HG03378 (cell line): Measurements from ENCODE around the gene C16orf89.

ENCODE experiments used
- ATAC-seq: cut with Tn5 transposase; IDR thresholded peaks from one replicate; pipeline ENCODE4 v1.9.1; 2021; ENCODE audit warnings: mild to moderate bottlenecking, moderate library complexity; ENCODE audit not compliant: unreplicated experiment

The C16orf89 gene

DNA sequence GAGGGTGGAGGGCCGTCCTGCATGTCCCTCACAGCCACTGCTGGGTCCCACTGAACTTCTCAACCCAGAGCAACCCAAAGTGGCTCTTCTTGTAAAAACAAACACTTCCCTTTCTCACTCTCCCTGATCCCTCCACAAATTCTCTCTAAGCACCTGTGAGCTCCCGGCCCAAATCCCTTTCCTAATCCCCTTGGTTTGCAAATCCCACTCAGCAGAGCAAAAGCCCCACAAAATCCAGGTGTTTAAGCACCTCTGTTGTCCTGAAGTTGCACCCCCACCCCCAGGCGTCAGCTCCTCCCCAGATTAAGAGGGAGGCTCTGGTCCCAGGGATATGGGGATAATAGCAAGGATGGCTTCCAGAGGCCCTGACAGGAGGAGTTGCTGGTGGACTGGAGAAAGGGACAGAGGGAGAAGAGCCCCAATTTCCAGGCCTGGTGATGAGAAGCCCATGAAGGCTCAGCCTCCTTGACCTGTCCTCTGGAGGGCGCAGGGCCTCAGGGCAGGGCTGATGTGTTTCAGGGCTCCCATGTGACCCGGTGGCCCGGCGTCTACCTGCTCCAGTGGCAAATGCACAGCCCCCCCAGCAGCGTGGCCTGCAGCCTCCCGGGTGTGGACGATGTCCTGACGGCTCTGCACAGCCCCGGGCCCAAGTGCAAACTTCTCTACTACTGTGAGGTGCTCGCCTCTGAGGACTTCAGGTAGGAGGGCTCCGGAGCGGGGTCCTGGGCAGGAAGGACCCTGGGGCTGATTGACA lies 55.0 kb downstream of the C16orf89 start:
- no peak for ATAC-seq

DNA sequence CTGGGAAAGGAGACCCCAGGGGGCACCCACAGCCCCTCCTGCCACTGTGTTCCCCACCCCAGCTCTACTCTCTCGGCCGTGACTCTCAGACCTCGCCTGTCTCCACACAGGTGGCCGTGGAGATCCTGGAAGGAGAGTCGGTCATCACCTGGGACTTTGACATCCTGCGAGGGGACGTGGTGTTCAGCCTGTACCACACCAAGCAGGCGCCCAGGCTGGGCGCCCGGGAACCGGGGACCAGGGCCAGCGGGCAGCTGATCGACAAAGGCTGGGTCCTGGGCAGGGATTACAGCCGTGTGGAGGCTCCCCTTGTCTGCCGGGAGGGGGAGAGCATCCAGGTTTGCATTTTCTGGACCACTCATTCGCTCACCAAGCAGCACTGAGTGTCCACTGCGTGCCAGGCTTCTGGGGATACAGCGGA lies 57.4 kb downstream of the C16orf89 start:
- ATAC-seq, result no peak

DNA sequence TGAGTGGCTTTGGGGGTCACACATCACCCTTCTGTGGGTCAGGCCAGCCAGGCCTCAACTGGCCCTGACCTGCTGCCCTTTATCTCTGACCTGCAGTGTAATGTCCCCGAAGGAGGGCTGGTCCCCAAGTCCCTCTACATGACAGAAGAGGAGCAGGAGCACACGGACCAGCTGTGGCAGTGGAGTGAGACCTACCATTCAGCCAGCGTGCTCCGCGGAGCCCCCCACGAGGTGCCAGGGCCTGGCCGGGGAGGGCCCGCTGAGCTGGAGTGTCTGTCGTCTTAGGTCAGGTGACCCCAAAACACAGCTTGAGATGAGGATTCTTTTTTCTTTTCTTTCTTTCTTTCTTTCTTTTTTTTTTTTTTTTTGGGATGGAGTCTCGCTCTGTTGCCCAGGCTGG lies 58.5 kb downstream of the C16orf89 start:
- no peak for ATAC-seq

DNA sequence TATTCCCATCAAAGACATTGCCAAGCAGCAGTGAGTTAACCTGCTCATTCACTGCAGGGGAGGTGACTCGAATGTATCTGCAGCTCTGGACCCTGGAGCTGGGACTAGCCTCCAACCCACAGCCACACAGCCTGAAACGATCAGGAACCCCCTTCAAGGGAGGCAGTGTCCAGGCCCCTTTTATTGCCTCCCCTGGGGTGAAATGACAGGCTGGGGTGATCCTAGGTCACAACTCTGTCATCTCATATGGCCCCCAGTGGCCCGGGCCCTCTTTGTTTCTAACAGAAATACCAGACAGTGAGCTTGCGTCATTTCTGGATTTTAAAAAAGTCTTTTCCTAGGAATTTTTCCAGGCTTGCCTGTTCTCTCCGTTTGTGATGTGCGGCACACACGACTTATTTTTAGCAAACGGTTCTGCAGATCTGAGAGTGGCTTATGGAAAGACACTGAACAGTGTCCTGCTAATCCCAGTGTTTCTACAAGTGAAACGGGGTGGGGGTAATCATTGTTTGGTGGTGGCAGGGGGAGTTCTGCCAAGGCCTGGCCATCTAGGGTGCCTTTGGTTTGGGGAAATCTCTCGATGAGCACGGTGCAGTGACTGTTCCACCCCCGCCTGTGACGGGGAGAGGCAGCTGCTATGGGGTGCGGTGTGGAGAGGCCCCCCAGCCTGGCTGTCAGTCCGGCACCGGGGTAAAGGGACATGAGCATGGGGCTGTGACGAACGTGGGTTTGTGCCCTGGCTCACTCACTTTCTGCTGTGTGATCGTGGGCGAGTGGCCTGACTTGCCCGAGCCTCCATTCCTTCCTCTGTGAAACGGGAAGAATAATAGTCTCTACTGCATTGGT lies 59.2 kb downstream of the C16orf89 start:
- ATAC-seq, result no peak

DNA sequence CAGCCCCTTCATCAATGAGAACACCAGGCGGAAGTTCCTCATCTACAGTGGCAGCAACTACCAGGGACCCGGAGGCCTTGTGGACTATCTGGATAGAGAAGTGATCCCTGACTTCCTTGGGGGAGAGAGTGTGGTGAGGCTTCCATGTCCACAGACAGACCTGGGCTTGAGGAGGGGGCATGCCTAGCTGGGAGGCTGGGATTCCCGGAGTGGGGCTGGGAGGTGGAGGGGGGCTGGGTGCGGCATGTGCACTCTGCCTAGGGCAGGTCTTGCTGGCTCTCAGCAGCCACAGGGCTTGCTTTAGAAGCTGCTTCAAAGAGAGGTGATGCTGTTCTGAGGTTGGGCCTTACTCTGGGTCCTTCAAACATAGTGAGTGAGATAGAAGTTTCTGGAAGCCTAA lies 59.8 kb downstream of the C16orf89 start:
- no peak for ATAC-seq

DNA sequence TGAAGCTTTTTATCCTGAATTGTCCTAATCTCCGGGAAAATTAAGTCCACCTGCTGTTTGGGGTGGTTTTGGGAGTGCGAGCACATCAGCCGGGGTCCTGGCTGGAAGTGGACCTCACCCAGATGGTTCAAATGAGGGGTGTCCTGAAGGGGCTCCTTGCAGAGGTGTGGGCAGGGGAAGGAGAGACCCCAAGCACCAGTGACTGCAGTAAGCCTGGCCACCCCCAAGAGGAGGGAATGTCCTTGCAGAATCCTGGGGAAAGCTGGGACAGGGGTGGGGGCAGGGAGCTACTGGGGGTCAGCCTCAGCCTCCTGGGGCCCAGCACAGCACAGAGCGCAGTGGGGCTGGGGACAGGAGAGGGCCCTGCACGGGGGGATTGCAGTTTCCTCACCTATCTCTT lies 61.4 kb downstream of the C16orf89 start:
- ATAC-seq, result no peak

DNA sequence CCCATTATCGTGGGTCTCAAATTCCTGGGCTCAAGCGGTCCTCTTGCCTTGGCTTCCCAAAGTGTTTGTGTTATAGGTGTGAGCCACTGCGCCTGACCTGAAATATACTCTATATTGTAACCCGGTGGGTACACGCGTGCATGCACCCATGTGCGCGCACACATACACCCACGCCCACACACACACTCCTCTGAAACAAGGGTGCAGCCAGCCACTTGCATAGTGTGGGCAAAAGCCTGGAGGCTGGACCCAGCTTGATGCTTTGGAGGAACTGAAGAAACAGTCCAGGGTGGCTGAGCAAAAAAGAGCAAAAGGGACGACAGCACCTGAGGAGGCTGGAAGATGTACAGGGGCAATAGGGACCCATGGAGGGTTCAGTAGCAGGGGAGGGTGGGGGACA lies 61.9 kb downstream of the C16orf89 start:
- no peak for ATAC-seq

DNA sequence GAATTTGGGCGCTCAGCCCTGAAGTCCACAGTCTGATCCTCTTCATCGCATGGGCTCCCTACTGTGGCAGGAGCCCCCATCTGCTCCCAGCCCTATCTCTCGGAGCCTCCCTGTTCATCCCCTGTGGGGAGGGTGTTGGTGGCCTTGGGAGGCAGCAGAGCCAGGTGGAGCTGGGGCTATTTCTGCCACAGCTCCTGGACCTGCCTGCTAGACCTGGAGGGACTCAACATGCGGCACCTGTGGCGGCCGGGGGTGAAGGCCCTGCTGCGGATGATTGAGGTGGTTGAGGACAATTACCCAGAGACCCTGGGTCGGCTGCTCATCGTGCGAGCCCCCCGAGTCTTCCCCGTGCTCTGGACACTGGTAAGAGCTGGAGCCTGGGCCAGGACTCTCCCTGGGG lies 62.5 kb downstream of the C16orf89 start:
- no peak for ATAC-seq

DNA sequence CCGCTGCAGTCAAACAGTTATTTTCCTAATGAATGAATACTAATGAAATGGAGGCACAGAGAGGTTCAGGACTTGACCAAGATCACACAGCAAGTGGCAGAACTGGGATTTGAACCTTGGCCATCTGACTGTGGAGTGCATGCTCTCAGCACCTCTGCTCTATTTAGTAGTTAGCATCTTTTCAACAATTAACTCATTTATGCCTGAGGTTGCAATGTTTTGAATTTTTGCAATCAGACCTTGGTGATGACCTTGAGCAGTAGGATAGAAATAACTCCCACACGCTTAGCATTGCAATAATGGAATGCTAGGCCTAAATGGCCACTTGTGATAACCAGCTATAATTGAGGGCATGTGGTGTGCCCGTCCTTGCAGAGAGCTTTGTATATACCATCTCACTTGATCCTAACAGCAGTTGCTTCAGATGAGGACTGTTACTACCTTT lies 63.0 kb downstream of the C16orf89 start:
- ATAC-seq, result no peak

DNA sequence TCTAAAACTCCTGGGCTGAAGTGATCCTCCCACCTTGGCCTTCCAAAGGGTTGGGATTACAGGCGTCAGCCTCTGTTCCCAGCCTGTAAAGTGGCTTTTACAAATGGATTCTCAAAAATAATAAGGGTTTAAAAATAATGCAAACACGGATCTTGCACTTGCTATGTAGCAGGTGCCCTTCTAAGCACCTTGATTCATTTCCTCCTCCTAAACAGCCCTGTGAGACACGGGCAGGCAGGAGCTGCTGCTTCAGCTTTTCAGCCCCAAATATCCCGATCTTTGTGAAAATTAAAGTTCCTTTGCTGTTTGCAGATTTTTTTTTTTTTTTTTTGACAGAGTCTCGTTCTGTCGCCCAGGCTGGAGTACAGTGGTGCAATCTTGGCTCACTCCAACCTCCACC lies 63.8 kb downstream of the C16orf89 start:
- ATAC-seq, result no peak

DNA sequence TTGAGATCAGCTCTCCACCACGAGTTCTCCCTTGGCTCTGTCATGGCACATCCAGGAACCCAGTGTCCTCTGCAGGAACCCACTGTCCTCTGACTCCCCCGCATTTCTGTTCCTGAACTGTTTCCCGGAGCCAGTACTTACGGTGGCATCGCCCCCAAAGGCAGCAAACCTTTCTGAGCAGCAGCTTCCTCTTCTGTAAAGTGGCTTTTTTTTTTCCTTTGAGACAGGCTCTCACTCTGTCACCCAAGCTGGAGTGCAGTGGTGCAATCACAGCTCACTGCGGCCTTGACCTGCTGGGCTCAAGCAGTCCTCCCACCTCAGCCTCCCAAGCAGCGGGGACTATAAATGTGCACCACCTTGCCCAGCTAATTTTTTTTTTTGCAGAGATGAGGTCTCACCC lies 64.2 kb downstream of the C16orf89 start:
- ATAC-seq, result no peak

DNA sequence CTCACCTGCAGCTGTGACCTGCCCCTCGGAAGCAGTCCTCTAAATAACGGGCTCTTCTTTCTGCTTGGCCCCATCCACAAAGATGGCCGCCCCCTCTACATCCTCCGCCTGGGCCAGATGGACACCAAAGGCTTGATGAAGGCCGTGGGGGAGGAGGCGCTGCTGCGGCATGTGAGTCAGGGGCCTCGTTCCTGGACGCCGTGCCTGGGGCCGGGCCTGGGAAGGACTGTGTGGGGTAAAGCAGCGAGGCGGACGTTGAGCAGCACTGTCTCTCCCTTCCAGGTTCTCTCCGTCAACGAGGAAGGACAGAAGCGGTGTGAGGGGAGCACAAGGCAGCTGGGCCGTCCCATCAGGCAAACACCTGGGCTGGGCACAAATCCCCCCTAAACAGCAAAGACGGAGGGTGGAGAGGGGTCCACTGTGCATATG lies 65.2 kb downstream of the C16orf89 start:
- no peak for ATAC-seq

DNA sequence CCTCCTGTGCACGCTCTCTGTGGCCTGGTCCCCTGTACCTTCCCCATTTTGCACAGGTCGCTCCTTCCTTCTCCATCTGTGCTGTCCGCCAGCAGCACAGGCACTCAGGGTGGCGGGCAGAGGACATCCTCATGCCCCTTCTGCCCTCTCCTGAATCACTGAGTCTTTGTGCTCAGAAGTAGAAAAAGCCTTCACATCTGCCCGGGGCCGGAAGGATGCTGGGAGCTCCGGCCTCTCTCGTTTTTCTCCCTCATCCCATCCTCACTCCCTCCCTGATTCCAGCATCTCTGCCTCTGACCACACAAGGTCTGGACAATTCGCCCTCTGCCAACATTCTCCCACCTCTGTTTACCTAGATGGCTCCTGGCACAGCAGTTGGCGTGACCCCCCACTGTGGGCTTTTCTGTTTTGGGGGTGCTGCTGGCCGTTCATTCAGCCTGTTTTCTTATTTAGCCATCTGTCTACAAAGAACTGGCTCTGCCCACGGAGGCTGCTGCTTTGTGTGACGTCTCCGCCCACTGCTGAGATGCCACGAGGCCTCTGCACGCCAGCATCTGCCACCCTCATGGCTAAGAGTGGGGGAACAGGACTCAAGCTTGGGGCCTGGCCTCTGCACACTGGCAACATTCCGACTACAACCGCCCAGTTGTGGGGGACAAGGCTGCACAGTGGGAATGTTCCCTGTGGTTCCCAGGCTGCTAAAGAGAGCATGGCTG lies 70.9 kb downstream of the C16orf89 start:
- ATAC-seq, result no peak
